Measurements from ENCODE around the gene KCTD17. TPM values are rescaled to one million over a fixed set of nuclear protein-coding genes. Genes with fewer than 3 reads are reported as not detected.

KCTD17 gene
- total RNA-seq, 1 donor from 2014 or later, result 51.1 TPM

DNA sequence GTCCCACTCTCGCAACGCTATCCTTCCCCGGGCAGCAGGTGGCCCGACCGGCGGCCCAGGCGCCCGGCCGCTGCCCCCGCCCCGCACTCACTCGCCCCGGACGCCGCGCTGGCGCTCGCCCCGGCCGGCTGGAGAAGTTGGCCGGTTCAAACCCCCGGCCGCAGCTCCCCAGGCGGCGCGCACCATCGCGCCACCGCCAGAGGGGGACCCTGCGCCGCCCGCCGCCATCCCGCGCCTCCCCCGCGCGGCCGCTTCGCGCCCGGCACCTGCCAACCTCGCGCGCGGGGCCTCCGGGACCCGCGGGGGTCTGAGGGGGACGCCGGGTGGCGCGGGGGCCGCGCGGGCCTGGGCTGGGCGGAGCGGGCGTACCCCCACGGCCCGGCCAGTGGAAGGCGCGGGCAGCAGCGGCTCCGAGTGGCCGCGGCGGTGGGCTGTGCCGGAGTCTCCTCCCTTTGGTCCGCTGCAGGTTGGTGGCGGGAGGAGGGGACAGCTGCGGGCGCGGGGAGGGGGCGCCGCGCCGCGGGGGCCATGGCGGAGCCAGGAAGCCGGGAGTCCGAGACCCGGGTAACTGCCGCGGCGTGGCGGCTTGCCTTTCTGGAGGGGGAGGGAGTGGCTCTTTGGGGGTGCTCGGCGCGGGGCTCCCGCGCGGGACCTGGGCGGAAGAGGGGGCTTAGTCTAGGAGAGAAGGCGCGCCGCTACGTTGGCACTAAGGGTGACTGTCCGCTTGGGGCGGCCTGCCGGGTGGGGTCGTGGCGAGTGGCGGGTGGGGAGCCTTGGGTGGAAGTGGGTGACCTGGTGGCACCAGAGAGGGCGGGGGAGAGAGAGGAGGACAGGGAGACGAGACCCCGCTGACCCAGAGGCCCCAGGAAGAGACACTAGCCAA is 32.0 kb upstream of the KCTD17 start, which contains the start of the genes MPST and TST:
MPST (plus strand) TSS at position 434 of the 883 bp plus-strand sequence; CDS start at position 529, 95 bp downstream.
TST (minus strand) TSS at position 139 of the 883 bp plus-strand sequence. CDS start 715 bp downstream, outside the sequence.
- intact Hi-C loops (cut with micrococcal nuclease), result loop anchor here (1.0 to 5.0 kb wide), 3 partner anchors 162 to 243 kb away; partner anchors contain the start of gene IFT27

DNA sequence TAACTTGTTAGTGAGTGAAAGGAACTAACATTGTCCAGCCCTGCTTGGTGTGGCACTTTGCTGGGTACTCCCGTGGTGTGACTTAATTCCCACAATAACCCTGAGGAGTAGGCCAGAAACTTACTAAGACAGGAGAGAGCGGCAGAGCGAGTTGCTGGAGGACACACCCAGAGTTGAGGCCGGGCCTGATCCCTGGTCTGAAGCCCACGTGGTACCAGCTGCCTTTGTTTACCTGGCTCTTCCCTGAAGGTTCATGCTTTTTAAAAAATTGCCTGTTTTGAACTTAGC is 31.4 kb upstream of the KCTD17 start:
- intact Hi-C loops (cut with micrococcal nuclease), result loop anchor here (2.0 to 5.0 kb wide), 2 partner anchors 163 to 243 kb away; partner anchors contain the start of gene IFT27

DNA sequence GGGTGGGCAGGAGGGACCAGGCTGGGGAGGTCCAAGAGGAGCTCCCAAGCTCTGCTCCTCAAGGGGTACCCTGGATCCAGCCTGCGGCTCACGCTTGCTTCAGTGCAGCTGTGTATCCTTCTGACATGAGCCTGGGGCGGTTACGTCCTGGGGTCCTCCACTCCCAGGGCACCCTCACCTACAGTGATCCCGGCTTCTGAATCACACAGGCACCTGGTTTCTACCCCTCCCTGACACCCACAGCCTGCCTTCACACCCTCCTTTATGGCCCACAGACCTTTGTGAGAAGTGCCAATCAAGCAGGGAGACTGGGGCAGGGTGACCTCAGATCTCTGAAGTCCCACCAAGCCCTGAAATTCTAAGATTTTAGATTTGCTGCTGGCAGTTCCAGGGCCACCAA is 30.5 kb upstream of the KCTD17 start:
- intact Hi-C loops (cut with micrococcal nuclease), result loop anchor here (2.0 to 5.0 kb wide), 2 partner anchors 164 to 244 kb away; partner anchors contain the start of gene IFT27

GRCh38 chr22:37021710-37022482 is 29.6 kb upstream of the KCTD17 start:
- intact Hi-C loops (cut with micrococcal nuclease), result loop anchor here (2.0 to 5.0 kb wide), 2 partner anchors 165 to 245 kb away; partner anchors contain the start of gene IFT27

DNA sequence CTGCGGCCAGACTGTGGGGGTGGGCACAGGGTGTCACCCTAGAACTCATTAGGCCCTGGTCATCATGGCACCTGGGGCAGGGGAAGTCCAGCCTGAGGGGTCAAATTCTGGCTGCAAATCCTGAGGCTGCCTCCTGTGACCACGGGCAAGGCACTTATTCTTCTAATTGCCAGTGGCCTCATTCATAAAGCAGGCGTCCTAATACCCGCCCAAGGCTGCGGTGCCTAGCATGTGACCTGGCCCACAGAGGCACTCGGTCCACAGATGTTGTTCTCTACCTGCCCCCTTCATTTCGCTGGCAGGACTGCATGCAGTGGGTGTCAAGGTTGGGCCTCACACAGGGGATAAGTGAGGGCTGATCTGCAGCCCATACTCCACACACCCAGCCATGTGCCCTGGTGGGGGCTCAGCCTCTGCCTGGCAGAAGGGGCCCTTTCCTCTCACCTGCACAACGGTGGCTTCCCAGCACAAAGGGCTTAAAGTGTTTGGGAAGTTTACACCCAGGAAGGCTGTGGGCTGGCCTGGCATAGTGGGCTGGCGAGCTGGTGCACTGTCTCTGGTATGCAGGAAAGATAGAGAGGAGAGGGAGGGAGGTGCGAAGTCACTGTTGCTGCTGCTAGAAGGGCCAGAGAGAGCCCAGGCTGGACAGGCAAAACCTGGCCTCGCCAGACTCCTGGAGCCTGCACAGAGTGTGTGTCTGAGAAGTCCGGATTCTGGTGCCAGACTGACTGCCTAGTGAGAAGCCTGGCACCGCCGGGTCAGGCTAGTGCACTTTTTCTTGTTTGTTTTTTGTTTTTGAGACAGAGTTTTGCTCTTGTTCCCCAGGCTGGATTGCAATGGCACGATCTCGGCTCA is 28.8 kb upstream of the KCTD17 start:
- intact Hi-C loops (cut with micrococcal nuclease), result loop anchor here (5.0 kb wide), 1 partner anchor 165 kb away; no protein-coding TSS in a partner anchor

- intact Hi-C loops (cut with micrococcal nuclease), result loop anchor here (5.0 kb wide), 1 partner anchor 167 kb away; no protein-coding TSS in a partner anchor
These were observed 27.7 kb upstream of the KCTD17 start for GRCh38 chr22:37023743-37024338.

DNA sequence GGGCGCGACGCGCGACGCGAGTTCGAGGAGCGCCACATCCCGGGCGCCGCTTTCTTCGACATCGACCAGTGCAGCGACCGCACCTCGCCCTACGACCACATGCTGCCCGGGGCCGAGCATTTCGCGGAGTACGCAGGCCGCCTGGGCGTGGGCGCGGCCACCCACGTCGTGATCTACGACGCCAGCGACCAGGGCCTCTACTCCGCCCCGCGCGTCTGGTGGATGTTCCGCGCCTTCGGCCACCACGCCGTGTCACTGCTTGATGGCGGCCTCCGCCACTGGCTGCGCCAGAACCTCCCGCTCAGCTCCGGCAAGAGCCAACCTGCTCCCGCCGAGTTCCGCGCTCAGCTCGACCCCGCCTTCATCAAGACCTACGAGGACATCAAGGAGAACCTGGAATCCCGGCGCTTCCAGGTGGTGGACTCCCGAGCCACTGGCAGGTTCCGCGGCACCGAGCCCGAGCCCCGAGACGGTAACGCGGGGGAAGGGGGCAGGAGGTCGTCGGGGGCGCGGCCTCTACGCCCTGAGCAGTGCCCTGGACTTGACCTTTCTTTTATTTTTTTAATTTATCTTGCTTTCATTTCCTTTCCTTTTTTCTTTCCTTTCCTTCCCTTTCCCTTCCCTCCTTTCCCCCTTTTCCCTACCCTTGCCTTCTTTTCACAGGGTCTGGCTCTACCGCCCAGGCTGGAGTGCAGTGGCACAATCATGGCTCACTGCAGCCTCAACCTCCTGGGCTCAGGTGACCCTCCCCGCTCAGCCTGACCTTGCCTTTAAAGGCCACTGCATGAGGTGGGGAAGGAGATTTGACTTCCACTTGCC is 27.0 kb upstream of the KCTD17 start:
- intact Hi-C loops (cut with micrococcal nuclease), result loop anchor here (5.0 kb wide), 1 partner anchor 167 kb away; no protein-coding TSS in a partner anchor

- intact Hi-C loops (cut with micrococcal nuclease), result no loop called here
These were observed 26.0 kb upstream of the KCTD17 start for GRCh38 chr22:37025500-37026070.

- intact Hi-C loops (cut with micrococcal nuclease), result no loop called here
These were observed 25.2 kb upstream of the KCTD17 start for GRCh38 chr22:37026325-37026724.

GRCh38 chr22:37027556-37027955 is 24.0 kb upstream of the KCTD17 start:
- intact Hi-C loops (cut with micrococcal nuclease), result no loop called here

DNA sequence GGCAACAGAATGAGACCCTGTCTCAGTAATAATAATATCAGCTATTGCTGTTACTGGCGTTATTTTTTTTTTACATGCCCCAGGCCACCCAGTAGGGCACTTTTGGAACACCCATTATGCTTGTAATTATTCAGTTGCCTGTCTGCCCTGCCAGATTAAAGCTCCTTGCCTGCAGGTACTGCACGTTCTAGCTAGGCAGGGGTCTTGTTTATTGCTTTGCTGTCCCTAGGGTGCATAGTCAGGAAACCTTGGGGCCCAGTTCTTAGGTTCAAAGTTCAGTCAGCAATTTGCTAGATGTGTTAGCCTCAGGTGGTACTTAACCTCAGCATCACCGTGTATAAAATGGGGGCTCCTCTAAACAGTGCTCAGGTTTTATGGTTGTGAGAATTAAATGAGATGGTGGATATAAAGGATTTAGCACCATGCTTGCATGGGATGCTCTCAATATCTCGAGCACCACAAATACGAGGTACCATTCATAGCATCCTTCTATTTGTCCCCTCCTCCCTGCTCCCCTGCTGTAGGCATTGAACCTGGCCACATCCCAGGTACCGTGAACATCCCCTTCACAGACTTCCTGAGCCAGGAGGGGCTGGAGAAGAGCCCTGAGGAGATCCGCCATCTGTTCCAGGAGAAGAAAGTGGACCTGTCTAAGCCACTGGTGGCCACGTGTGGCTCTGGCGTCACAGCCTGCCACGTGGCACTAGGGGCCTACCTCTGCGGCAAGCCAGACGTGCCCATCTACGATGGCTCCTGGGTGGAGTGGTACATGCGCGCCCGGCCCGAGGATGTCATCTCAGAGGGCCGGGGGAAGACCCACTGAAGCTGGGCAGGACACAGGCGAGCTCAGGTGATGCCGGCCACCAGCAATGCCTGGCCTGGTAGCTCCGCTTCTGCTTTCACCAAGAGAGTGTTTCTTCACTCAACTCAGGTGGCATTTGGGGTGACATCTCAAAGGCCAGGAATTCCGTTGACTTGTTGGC is 22.6 kb upstream of the KCTD17 start:
- intact Hi-C loops (cut with micrococcal nuclease), result no loop called here

DNA sequence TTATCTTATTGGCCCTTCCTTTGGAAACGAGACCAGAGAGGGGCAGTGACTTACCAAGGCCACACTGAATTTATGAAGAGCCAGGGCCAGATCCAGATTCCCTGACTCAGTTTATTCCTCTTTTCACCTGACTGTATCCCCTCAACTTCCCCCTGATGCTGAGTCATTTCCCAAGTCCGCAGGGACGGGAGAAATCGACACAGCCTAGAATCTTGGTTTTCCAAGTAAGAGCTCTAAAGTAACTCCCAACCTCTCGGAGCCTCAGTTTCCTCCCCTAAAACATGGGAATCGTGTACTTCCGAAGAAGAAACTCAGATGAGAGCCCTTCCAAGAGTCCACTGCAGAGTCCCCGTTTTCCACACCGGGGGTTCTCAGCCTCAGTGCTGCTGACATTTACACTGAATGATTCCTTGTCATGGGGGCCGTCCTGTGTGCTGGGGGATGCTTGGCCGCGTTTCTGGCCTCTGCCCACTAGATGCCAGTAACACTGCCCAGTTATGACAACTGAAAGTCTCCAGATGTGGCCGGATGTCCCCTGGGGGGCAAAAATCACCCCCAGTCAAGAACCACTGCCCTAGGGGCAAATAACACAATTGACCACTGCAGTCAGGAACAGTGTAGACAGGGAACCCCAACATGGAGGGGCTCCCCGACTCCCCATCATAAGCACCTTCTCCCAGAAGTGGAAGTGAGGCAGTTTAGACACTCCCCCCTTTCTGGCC is 20.8 kb upstream of the KCTD17 start:
- intact Hi-C loops (cut with micrococcal nuclease), result no loop called here

- intact Hi-C loops (cut with micrococcal nuclease), result no loop called here
These were observed 19.4 kb upstream of the KCTD17 start for GRCh38 chr22:37032134-37032534.

GRCh38 chr22:37032535-37033460 is 18.7 kb upstream of the KCTD17 start:
- intact Hi-C loops (cut with micrococcal nuclease), result no loop called here

- intact Hi-C loops (cut with micrococcal nuclease), result no loop called here
These were observed 17.7 kb upstream of the KCTD17 start for GRCh38 chr22:37033605-37034430.
